T-helper 17 cell (primary cell): Measurements from ENCODE around the gene TBC1D22A. TPM values are rescaled to one million over a fixed set of nuclear protein-coding genes. Genes with fewer than 3 reads are reported as not detected.
A peak's percentile ranks its signal among the peaks of the same experiment; 100 is the strongest.

Experiments
- ATAC-seq: fragments of 150-1000 bp; cut with Tn5 transposase; 2 replicates; pipeline ENCODE4 v1.10.0; 2021; ENCODE audit warnings: mild to moderate bottlenecking, moderate library complexity
- DNase-seq, 3 donors: peaks; one replicate each; pipeline versions ENCODE4 v3.0.0 to v3.0.0-alpha.2; 2020 to 2021
- H3K9me3 ChIP-seq: one replicate; pipeline ENCODE4 v1.7.0; 2013; ENCODE audit warnings: low read length, mild to moderate bottlenecking; ENCODE audit not compliant: control insufficient read depth, poor library complexity, severe bottlenecking
- H3K27ac Mint-ChIP-seq: one replicate; pipeline ENCODE4 v1.8.0; 2022; ENCODE audit warnings: mild to moderate bottlenecking, moderate library complexity, mixed read lengths
- H3K27me3 Mint-ChIP-seq: one replicate; pipeline ENCODE4 v1.8.0; 2022; ENCODE audit warnings: mixed read lengths
- H3K36me3 Mint-ChIP-seq: one replicate; pipeline ENCODE4 v1.8.0; 2022; ENCODE audit warnings: low read depth, mixed read lengths
- H3K4me1 Mint-ChIP-seq: one replicate; pipeline ENCODE4 v1.8.0; 2022; ENCODE audit warnings: mild to moderate bottlenecking, mixed read lengths
- H3K4me3 Mint-ChIP-seq: one replicate; pipeline ENCODE4 v1.8.0; 2022; ENCODE audit warnings: mild to moderate bottlenecking, moderate library complexity, mixed read lengths
- total RNA-seq, 4 donors: library from RNA in 2 of 4; stranded (reverse) in 2 of 4; gene quantifications; one replicate each; pipeline ENCODE4 v1.2.3 and lab custom pipeline; 2022 to 2026

TBC1D22A gene
- total RNA-seq, 2 donors from 2014 or later: 42.1 to 43.8 TPM

GRCh38 chr22:46934172-46934745 lies 171.8 kb downstream of the TBC1D22A start:
- no peak overlapping the region for H3K27ac Mint-ChIP-seq
- peaks cover under 1% of the 10 kb centered on the region for H3K36me3 Mint-ChIP-seq
- H3K4me3 Mint-ChIP-seq: no peak overlapping the region
- no peak for DNase-seq
- H3K9me3 ChIP-seq: no peaks in the 10 kb centered on the region
- peaks cover 19% of the 10 kb centered on the region for H3K4me1 Mint-ChIP-seq
- ATAC-seq: no peak
- H3K27me3 Mint-ChIP-seq: no peaks in the 10 kb centered on the region

- H3K36me3 Mint-ChIP-seq: peaks cover 4% of the 10 kb centered on the region
- H3K4me1 Mint-ChIP-seq: peaks cover 19% of the 10 kb centered on the region
- no peak for ATAC-seq
- H3K4me3 Mint-ChIP-seq: no peak overlapping the region
- DNase-seq: no peak
- H3K9me3 ChIP-seq: no peaks in the 10 kb centered on the region
- no peak overlapping the region for H3K27ac Mint-ChIP-seq
- H3K27me3 Mint-ChIP-seq: no peaks in the 10 kb centered on the region
Observed at GRCh38 chr22:46934746-46935491, 172.5 kb downstream of the TBC1D22A start.

GRCh38 chr22:46935506-46936377 lies 173.3 kb downstream of the TBC1D22A start:
- DNase-seq: no peak
- no peak for ATAC-seq
- no peaks in the 10 kb centered on the region for H3K9me3 ChIP-seq
- Mint-ChIP-seq H3K27ac (peak overlapping the region; percentile 47), H3K36me3 (peaks cover 4% of the 10 kb centered on the region), H3K27me3 (no peaks in the 10 kb centered on the region), H3K4me3 (no peak overlapping the region), H3K4me1 (peaks cover 18% of the 10 kb centered on the region)

GRCh38 chr22:46936378-46936903 lies 174.0 kb downstream of the TBC1D22A start:
- Mint-ChIP-seq H3K4me1 (peaks cover 18% of the 10 kb centered on the region), H3K27me3 (no peaks in the 10 kb centered on the region), H3K36me3 (peaks cover 4% of the 10 kb centered on the region), H3K4me3 (no peak overlapping the region), H3K27ac (peak overlapping the region; percentile 47)
- DNase-seq (no peak), ATAC-seq (no peak)
- no peaks in the 10 kb centered on the region for H3K9me3 ChIP-seq

- Mint-ChIP-seq H3K27me3 (no peaks in the 10 kb centered on the region), H3K36me3 (peaks cover 4% of the 10 kb centered on the region), H3K4me1 (peaks cover 11% of the 10 kb centered on the region), H3K4me3 (no peak overlapping the region), H3K27ac (no peak overlapping the region)
- DNase-seq: no peak
- H3K9me3 ChIP-seq: no peaks in the 10 kb centered on the region
- ATAC-seq: no peak
Observed at GRCh38 chr22:46937185-46937584, 174.7 kb downstream of the TBC1D22A start.

- H3K4me3 Mint-ChIP-seq: no peak overlapping the region
- H3K27ac Mint-ChIP-seq: no peak overlapping the region
- peaks cover 4% of the 10 kb centered on the region for H3K36me3 Mint-ChIP-seq
- H3K27me3 Mint-ChIP-seq: no peaks in the 10 kb centered on the region
- DNase-seq: no peak
- H3K9me3 ChIP-seq: no peaks in the 10 kb centered on the region
- H3K4me1 Mint-ChIP-seq: peaks cover 10% of the 10 kb centered on the region
- ATAC-seq: no peak
Observed at GRCh38 chr22:46937939-46938338, 175.5 kb downstream of the TBC1D22A start.

- DNase-seq: no peak
- ATAC-seq: no peak
- H3K27me3 Mint-ChIP-seq: no peaks in the 10 kb centered on the region
- H3K4me3 Mint-ChIP-seq: no peak overlapping the region
- H3K27ac Mint-ChIP-seq: no peak overlapping the region
- peaks cover 4% of the 10 kb centered on the region for H3K36me3 Mint-ChIP-seq
- H3K4me1 Mint-ChIP-seq: peaks cover 12% of the 10 kb centered on the region
- H3K9me3 ChIP-seq: no peaks in the 10 kb centered on the region
Observed at GRCh38 chr22:46941968-46942798, 179.7 kb downstream of the TBC1D22A start.

GRCh38 chr22:46942799-46943785 lies 180.6 kb downstream of the TBC1D22A start:
- Mint-ChIP-seq H3K27me3 (no peaks in the 10 kb centered on the region), H3K27ac (no peak overlapping the region), H3K36me3 (peaks cover 7% of the 10 kb centered on the region), H3K4me3 (no peak overlapping the region), H3K4me1 (peaks cover 18% of the 10 kb centered on the region)
- H3K9me3 ChIP-seq: no peaks in the 10 kb centered on the region
- DNase-seq (no peak), ATAC-seq (no peak)

GRCh38 chr22:46945481-46945880 lies 183.0 kb downstream of the TBC1D22A start:
- no peak overlapping the region for H3K4me3 Mint-ChIP-seq
- DNase-seq (no peak), ATAC-seq (no peak)
- no peak overlapping the region for H3K27ac Mint-ChIP-seq
- no peaks in the 10 kb centered on the region for H3K9me3 ChIP-seq
- peaks cover 25% of the 10 kb centered on the region for H3K4me1 Mint-ChIP-seq
- H3K36me3 Mint-ChIP-seq: peaks cover 7% of the 10 kb centered on the region
- H3K27me3 Mint-ChIP-seq: no peaks in the 10 kb centered on the region

- H3K36me3 Mint-ChIP-seq: peaks cover 7% of the 10 kb centered on the region
- no peaks in the 10 kb centered on the region for H3K27me3 Mint-ChIP-seq
Observed at GRCh38 chr22:46946383-46946962, 184.0 kb downstream of the TBC1D22A start.

GRCh38 chr22:46947516-46948257 lies 185.2 kb downstream of the TBC1D22A start:
- H3K4me1 Mint-ChIP-seq: peaks cover 35% of the 10 kb centered on the region
- no peaks in the 10 kb centered on the region for H3K27me3 Mint-ChIP-seq
- DNase-seq: no peak
- no peak overlapping the region for H3K27ac Mint-ChIP-seq
- H3K9me3 ChIP-seq: no peaks in the 10 kb centered on the region
- H3K36me3 Mint-ChIP-seq: peaks cover 7% of the 10 kb centered on the region
- peak overlapping the region; percentile 15 for H3K4me3 Mint-ChIP-seq
- no peak for ATAC-seq

More at GRCh38 chr22:46946383-46946962, 184.0 kb downstream of the TBC1D22A start:
- H3K27ac Mint-ChIP-seq: peak overlapping the region; percentile 49
- DNase-seq (no peak), ATAC-seq (no peak)
- no peaks in the 10 kb centered on the region for H3K9me3 ChIP-seq
- H3K4me1 Mint-ChIP-seq: peaks cover 29% of the 10 kb centered on the region
- no peak overlapping the region for H3K4me3 Mint-ChIP-seq
